HepG2 (cell line): ENCODE results near the gene PAM16. TPM values are rescaled to one million over a fixed set of nuclear protein-coding genes. Genes with fewer than 3 reads are reported as not detected.

Experiments used
- ATAC-seq: fragments of 200-7000 bp; cut with Tn5 transposase; 3 replicates; pipeline ENCODE4 v1.9.1; 2020; ENCODE audit warnings: mild to moderate bottlenecking, moderate library complexity
- BruUV-seq: library from RNA; stranded (reverse); fragments of 400-500 nt; replicated peaks from 2 replicates; lab custom pipeline; 2021; lab: Mats Ljungman, UMichigan
- CTCF ChIA-PET: fragments of 300-600 bp; formaldehyde crosslinking; extraction: SDS; loops from one replicate; lab custom pipeline; 2021; ENCODE audit warnings: low total read pairs, inconsistent platforms, low intra/inter-chr PET ratio; lab: Yijun Ruan, JAX
- POLR2A ChIA-PET: fragments of 350-600 bp; sonication (Branson Sonifier 250); formaldehyde crosslinking; loops from one replicate; lab custom pipeline; 2020; ENCODE audit warnings: antibody characterized with exemption, inconsistent platforms; lab: Yijun Ruan, JAX
- DNase-seq: peaks from one replicate; pipeline ENCODE4 v3.0.0-alpha.2; 2015; ENCODE audit warnings: low spot score
- FAIRE-seq: peaks from 3 replicates; lab custom pipeline; 2011; peaks lifted over from hg19 to GRCh38; lab: Jason Lieb, UNC
- H2AFZ ChIP-seq: one replicate; pipeline ENCODE4 v1.6.1; 2011; ENCODE audit warnings: low read length, inconsistent platforms
- H3K27ac ChIP-seq: fragments of 300-600 bp; 3 replicates; pipeline ENCODE4 v1.8.0; 2011; ENCODE audit warnings: mixed run types, mild to moderate bottlenecking, mixed read lengths, low read length, inconsistent platforms; ENCODE audit not compliant: insufficient read depth; ENCODE audit errors: extremely low read length
- H3K27me3 ChIP-seq, 2 experiments: fragments of 200-600 bp in 1 of 2; 2 replicates in 1 of 2; 3 replicates in 1 of 2; pipeline versions ENCODE4 v1.6.0 to v1.8.0; 2011; ENCODE audit warnings: low read length in 2 of 2, mild to moderate bottlenecking in 2 of 2, moderate library complexity in 2 of 2, inconsistent platforms in 1 of 2; ENCODE audit not compliant: insufficient read depth in 2 of 2, control insufficient read depth in 1 of 2
- H3K36me3 ChIP-seq, 2 experiments: fragments of 200-600 bp in 1 of 2; replicated peaks in 1 of 2; 2 replicates in 1 of 2; 3 replicates in 1 of 2; pipeline versions ENCODE4 v1.5.1 to v1.8.0; 2011; ENCODE audit warnings: low read length in 2 of 2, inconsistent platforms in 1 of 2; ENCODE audit not compliant: insufficient read depth in 2 of 2, control insufficient read depth in 1 of 2
- H3K4me1 ChIP-seq: 2 replicates; pipeline ENCODE4 v1.5.1; 2012; ENCODE audit warnings: low read length, inconsistent platforms; ENCODE audit not compliant: insufficient read depth
- H3K4me2 ChIP-seq: 2 replicates; pipeline ENCODE4 v1.6.0; 2011; ENCODE audit warnings: low read depth, low read length, inconsistent platforms
- H3K4me3 ChIP-seq, 3 experiments: fragments of 200-600 bp in 1 of 3; sonication (generic), shearing (Covaris generic) in 1 of 3; replicated peaks in 1 of 3; 2 replicates each; pipeline ENCODE4 v1.5.1; 2011 to 2016; ENCODE audit warnings: low read length in 3 of 3, inconsistent platforms in 2 of 3, low read depth in 2 of 3, mild to moderate bottlenecking in 2 of 3, control low read depth in 1 of 3, mixed read lengths in 1 of 3; ENCODE audit not compliant: insufficient read depth in 1 of 3
- H3K79me2 ChIP-seq: one replicate; pipeline ENCODE4 v1.6.1; 2011; ENCODE audit warnings: low read length, inconsistent platforms; ENCODE audit not compliant: insufficient read depth
- H3K9ac ChIP-seq: 2 replicates; pipeline ENCODE4 v1.6.0; 2011; ENCODE audit warnings: mild to moderate bottlenecking, low read depth, low read length, inconsistent platforms; ENCODE audit not compliant: insufficient read depth
- H3K9me3 ChIP-seq: 2 replicates; pipeline ENCODE4 v1.5.1; 2012; ENCODE audit warnings: mild to moderate bottlenecking, low read length
- H4K20me1 ChIP-seq: 2 replicates; pipeline ENCODE4 v1.6.0; 2011; ENCODE audit warnings: inconsistent platforms, mild to moderate bottlenecking, low read length, moderate library complexity; ENCODE audit not compliant: insufficient read depth
- AKAP8 ChIP-seq: sonication (generic); formaldehyde crosslinking; IDR thresholded peaks from 2 replicates; pipeline ENCODE4 v1.5.1; 2020; ENCODE audit warnings: mild to moderate bottlenecking, missing genetic modification reagents
- DNMT1 ChIP-seq: sonication (generic); formaldehyde crosslinking; IDR thresholded peaks from 2 replicates; pipeline ENCODE4 v1.5.1; 2020; ENCODE audit warnings: mild to moderate bottlenecking, missing genetic modification reagents
- SYNCRIP ChIP-seq: fragments of 200-400 bp; formaldehyde crosslinking; IDR thresholded peaks from 2 replicates; pipeline ENCODE4 v1.6.1; 2018; ENCODE audit warnings: mild to moderate bottlenecking, low read depth, low read length; ENCODE audit not compliant: insufficient read depth
- ZNF17 ChIP-seq: sonication (generic); formaldehyde crosslinking; IDR thresholded peaks from 2 replicates; pipeline ENCODE4 v1.5.0; 2020; ENCODE audit warnings: mild to moderate bottlenecking, missing genetic modification reagents
- ZNF253 ChIP-seq: sonication (generic); formaldehyde crosslinking; IDR thresholded peaks from 2 replicates; pipeline ENCODE4 v1.8.0; 2022; ENCODE audit warnings: mild to moderate bottlenecking, missing genetic modification reagents, borderline replicate concordance
- ZNF441 ChIP-seq: sonication (generic); formaldehyde crosslinking; IDR thresholded peaks from 2 replicates; pipeline ENCODE4 v1.7.0; 2021; ENCODE audit warnings: missing genetic modification reagents, borderline replicate concordance
- WGBS: methylation state at CpG from one replicate; pipeline ENCODE4 v1.1.6; 2017; ENCODE audit warnings: low lambda C conversion rate; 5-methylcytosine and 5-hydroxymethylcytosine counted together
- in situ Hi-C: cut with HindIII; loops from 2 replicates; pipeline ENCODE4 v1.10.0; 2017; ENCODE audit warnings: low pct_unique_long_range_greater_than_20kb; ENCODE audit not compliant: extremely low pct_ligation_motif_present
- intact Hi-C: fragments of 100-400 bp; cut with micrococcal nuclease; formaldehyde crosslinking; loops from one replicate; pipeline ENCODE4 v1.10.0; 2022; ENCODE audit not compliant: unreplicated experiment
- polyA plus RNA-seq, 8 experiments: library from polyadenylated mRNA; depleted of rRNA in 3 of 8; stranded (reverse) in 7 of 8; unstranded in 1 of 8; fragments of >200 nt; fragmentation: Illumina TruSeq in 4 of 8; extraction: Trizol in 4 of 8; gene quantifications; 2 replicates each; pipeline versions ENCODE4 v1.2.1 to v1.2.3, GENCODE V29; 2011 to 2016; ENCODE audit warnings: low read depth in 4 of 8, missing spikeins in 1 of 8, mixed read lengths in 1 of 8; ENCODE audit not compliant: insufficient read depth in 1 of 8
- total RNA-seq, 5 experiments: library from RNA; depleted of rRNA; stranded (reverse); fragments of >200 nt; fragmentation: Illumina TruSeq; extraction: Trizol; gene quantifications; 2 replicates each; pipeline ENCODE4 v1.2.3, GENCODE V29; 2016; ENCODE audit warnings: low read depth in 1 of 5
- TF ChIP-seq, protein P1 (sequence below): IDR thresholded peaks from 2 replicates; pipeline ENCODE4 v1.6.1; 2016; ENCODE audit warnings: mild to moderate bottlenecking, missing biosample characterization, missing genetic modification reagents
- TF ChIP-seq, protein P2 (sequence below): sonication (generic); formaldehyde crosslinking; IDR thresholded peaks from 2 replicates; pipeline ENCODE4 v1.4.0; 2020; ENCODE audit warnings: missing genetic modification reagents
- TF ChIP-seq, protein P3 (sequence below): sonication (generic); formaldehyde crosslinking; IDR thresholded peaks from 2 replicates; pipeline ENCODE4 v1.8.0; 2022; ENCODE audit warnings: missing genetic modification reagents, mild to moderate bottlenecking, inconsistent platforms, borderline replicate concordance
- TF ChIP-seq, protein P4 (sequence below): IDR thresholded peaks from 2 replicates; pipeline ENCODE4 v1.6.1; 2012; ENCODE audit warnings: low read length, improper control_type of control experiment
- TF ChIP-seq, protein P5 (sequence below): sonication (generic); formaldehyde crosslinking; IDR thresholded peaks from 2 replicates; pipeline ENCODE4 v1.4.0; 2020; ENCODE audit warnings: mild to moderate bottlenecking, low read depth, missing genetic modification reagents

Gene PAM16
- total and polyA plus RNA-seq, 2 of the 13 experiments (the other 11 are each of a cell fraction or from before 2014, with no cell fraction given): 51.5 to 51.8 TPM

DNA sequence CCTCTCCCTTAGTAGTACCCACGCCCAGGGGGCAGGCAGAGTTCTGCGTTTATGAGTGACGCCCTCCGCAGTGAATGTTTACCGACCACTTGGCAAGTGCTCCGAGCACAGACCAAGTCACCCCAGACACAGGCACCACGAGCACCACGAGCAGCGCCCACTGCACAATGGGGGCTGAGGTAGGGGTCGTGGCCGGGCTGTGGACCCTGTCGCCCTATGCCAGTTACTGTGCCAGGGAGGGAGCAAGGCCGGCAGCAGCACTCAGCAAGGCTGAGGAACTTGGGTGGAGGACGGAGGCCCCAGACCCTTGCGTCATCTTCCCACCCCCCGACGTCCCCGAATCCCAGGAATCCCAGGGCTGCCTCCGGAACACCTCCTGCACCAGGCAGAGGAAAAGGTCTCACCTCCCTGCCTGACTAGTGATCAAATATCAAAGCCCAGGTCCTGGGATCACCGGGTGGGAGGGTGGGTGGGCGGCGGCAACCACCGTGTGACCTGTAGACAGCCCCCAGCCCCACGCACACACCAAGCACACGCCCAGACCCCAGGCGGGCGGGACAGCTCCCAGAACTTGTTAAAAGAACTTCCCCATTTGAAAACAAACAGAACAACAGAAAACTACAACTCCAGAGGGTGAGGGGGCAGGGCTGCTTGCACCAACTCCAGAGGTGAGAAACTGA lies 25.9 kb upstream of the PAM16 start:
- in situ Hi-C loops (no loop called here), intact Hi-C loops (loop anchor here (1.0 kb wide), 1 partner anchor 18 kb away; no protein-coding TSS in a partner anchor)
- no peaks in the 10 kb centered on the region for H3K27me3 ChIP-seq
- peaks cover 77% of the 10 kb centered on the region for H3K4me1 ChIP-seq
- CTCF ChIA-PET: interaction anchor here (2.1 kb wide), 1 partner anchor 18 kb away, joined by 10 read pairs; no protein-coding TSS in a partner anchor
- no peak overlapping the region for H3K9ac ChIP-seq
- no peak overlapping the region for H3K4me2 ChIP-seq
- WGBS: 89% methylated on average over 10 of the region's 27 CpGs
- H4K20me1 ChIP-seq: peaks cover 52% of the 10 kb centered on the region
- ATAC-seq (no peak), FAIRE-seq (no peak), DNase-seq (no peak)
- H3K79me2 ChIP-seq: peaks cover 56% of the 10 kb centered on the region
- H2AFZ ChIP-seq: no peak overlapping the region
- no TSS peak for BruUV-seq
- POLR2A ChIA-PET: interaction anchor here (1.1 to 1.4 kb wide), 2 partner anchors 13 to 14 kb away, joined by 3 read pairs; no protein-coding TSS in a partner anchor
- no peak overlapping the region for H3K27ac ChIP-seq
- TF ChIP-seq, protein P1, sequence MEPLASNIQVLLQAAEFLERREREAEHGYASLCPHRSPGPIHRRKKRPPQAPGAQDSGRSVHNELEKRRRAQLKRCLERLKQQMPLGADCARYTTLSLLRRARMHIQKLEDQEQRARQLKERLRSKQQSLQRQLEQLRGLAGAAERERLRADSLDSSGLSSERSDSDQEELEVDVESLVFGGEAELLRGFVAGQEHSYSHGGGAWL (CRISPR knock-in tag): no peak
- TF ChIP-seq DNMT1 (CRISPR knock-in tag) (no peak), ZNF441 (CRISPR knock-in tag) (no peak), ZNF253 (CRISPR knock-in tag) (no peak), ZNF17 (CRISPR knock-in tag) (no peak), SYNCRIP (no peak), AKAP8 (CRISPR knock-in tag) (no peak; the same call in 1 of the 2 replicates)
- TF ChIP-seq, protein P2, sequence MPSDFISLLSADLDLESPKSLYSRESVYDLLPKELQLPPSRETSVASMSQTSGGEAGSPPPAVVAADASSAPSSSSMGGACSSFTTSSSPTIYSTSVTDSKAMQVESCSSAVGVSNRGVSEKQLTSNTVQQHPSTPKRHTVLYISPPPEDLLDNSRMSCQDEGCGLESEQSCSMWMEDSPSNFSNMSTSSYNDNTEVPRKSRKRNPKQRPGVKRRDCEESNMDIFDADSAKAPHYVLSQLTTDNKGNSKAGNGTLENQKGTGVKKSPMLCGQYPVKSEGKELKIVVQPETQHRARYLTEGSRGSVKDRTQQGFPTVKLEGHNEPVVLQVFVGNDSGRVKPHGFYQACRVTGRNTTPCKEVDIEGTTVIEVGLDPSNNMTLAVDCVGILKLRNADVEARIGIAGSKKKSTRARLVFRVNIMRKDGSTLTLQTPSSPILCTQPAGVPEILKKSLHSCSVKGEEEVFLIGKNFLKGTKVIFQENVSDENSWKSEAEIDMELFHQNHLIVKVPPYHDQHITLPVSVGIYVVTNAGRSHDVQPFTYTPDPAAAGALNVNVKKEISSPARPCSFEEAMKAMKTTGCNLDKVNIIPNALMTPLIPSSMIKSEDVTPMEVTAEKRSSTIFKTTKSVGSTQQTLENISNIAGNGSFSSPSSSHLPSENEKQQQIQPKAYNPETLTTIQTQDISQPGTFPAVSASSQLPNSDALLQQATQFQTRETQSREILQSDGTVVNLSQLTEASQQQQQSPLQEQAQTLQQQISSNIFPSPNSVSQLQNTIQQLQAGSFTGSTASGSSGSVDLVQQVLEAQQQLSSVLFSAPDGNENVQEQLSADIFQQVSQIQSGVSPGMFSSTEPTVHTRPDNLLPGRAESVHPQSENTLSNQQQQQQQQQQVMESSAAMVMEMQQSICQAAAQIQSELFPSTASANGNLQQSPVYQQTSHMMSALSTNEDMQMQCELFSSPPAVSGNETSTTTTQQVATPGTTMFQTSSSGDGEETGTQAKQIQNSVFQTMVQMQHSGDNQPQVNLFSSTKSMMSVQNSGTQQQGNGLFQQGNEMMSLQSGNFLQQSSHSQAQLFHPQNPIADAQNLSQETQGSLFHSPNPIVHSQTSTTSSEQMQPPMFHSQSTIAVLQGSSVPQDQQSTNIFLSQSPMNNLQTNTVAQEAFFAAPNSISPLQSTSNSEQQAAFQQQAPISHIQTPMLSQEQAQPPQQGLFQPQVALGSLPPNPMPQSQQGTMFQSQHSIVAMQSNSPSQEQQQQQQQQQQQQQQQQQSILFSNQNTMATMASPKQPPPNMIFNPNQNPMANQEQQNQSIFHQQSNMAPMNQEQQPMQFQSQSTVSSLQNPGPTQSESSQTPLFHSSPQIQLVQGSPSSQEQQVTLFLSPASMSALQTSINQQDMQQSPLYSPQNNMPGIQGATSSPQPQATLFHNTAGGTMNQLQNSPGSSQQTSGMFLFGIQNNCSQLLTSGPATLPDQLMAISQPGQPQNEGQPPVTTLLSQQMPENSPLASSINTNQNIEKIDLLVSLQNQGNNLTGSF (CRISPR knock-in tag): no peak
- TF ChIP-seq, protein P3, sequence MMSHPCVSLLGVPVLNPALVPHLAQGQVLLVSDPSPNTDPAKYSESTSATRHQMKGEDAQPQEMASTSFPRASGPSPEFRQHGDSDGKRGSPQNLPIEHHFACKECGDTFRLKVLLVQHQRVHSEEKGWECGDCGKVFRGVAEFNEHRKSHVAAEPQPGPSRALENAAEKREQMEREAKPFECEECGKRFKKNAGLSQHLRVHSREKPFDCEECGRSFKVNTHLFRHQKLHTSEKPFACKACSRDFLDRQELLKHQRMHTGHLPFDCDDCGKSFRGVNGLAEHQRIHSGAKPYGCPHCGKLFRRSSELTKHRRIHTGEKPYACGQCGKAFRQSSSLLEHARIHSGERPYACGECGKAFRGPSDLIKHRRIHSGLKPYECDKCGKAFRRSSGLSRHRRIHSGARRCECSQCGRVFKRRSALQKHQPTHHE (CRISPR knock-in tag): no peak
- TF ChIP-seq, protein P4, sequence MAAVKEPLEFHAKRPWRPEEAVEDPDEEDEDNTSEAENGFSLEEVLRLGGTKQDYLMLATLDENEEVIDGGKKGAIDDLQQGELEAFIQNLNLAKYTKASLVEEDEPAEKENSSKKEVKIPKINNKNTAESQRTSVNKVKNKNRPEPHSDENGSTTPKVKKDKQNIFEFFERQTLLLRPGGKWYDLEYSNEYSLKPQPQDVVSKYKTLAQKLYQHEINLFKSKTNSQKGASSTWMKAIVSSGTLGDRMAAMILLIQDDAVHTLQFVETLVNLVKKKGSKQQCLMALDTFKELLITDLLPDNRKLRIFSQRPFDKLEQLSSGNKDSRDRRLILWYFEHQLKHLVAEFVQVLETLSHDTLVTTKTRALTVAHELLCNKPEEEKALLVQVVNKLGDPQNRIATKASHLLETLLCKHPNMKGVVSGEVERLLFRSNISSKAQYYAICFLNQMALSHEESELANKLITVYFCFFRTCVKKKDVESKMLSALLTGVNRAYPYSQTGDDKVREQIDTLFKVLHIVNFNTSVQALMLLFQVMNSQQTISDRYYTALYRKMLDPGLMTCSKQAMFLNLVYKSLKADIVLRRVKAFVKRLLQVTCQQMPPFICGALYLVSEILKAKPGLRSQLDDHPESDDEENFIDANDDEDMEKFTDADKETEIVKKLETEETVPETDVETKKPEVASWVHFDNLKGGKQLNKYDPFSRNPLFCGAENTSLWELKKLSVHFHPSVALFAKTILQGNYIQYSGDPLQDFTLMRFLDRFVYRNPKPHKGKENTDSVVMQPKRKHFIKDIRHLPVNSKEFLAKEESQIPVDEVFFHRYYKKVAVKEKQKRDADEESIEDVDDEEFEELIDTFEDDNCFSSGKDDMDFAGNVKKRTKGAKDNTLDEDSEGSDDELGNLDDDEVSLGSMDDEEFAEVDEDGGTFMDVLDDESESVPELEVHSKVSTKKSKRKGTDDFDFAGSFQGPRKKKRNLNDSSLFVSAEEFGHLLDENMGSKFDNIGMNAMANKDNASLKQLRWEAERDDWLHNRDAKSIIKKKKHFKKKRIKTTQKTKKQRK: no peak
- TF ChIP-seq, protein P5, sequence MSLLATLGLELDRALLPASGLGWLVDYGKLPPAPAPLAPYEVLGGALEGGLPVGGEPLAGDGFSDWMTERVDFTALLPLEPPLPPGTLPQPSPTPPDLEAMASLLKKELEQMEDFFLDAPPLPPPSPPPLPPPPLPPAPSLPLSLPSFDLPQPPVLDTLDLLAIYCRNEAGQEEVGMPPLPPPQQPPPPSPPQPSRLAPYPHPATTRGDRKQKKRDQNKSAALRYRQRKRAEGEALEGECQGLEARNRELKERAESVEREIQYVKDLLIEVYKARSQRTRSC (CRISPR knock-in tag): no peak
- no peaks in the 10 kb centered on the region for H3K9me3 ChIP-seq
- H3K4me3 ChIP-seq: no peak overlapping the region
- peaks cover 2 to 9% of the 10 kb centered on the region in 2 experiments; a peak in 4 of 5 replicates for H3K36me3 ChIP-seq
